Measurements from ENCODE around the gene BAZ1A.
"Not testable (repeated sequence)": the region's sequence is repeated elsewhere in the genome, so short reads cannot be mapped to it uniquely, and the experiment has no call there.

The BAZ1A gene

DNA sequence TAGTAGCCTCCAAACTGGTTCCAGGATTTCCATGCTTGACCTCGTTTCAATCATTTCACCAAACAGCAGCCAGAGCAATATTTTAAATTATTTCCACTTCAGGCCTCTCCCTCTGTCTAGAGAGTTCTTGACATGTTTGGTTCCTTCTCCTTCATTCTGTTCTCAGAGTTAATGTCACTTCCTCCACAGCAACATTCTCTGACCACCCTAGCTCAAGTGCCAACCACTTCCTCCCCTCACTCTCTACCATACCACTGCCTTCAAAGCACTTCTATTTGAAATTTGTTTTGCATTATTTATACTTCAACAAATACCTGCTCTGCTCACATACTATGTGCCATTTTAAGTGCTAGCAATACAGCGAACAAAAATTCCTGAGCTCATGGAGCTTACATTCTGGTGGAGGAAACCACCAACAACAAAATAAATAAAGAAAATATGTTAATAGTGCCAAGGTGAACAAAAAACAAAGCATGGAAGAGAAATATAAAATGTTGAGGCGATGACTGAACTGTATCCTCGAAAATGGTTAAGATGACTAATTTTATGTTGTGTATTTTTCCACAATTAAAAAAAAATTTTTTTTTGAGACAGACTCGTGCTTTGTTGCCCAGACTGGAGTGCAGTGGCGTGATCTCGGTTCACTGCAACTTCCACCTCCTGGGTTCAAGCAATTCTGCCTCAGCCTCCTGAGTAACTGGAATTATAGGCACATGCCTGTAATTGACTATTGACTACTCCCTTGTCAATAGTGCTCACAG is 17.3 kb downstream of the BAZ1A start:
- DNase-seq = no peak

- no peak for DNase-seq
These were observed 22.1 kb downstream of the BAZ1A start for GRCh38 chr14:34853041-34853440.

GRCh38 chr14:34851395-34851794 is 23.8 kb downstream of the BAZ1A start:
- no peak for DNase-seq

DNA sequence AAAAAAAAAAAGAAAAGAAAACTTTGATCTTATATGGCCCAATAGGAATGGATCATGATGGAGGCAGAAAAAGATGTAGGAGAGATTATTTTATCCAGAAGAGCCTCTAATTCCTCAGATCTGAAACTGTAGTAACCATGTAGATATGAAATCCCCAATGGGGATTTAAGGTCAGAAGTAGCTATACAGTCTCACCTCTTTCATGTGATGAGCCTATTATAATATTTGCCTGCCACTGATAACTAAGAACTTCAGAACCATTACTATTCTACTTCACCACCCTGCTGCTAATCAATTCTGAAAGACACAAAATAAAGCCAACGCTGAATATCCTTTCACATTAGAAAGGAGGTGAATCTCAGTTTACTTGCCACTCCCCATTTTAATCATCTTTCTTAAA is 29.3 kb downstream of the BAZ1A start:
- DNase-seq = no peak

- no peak for DNase-seq
These were observed 32.1 kb downstream of the BAZ1A start for GRCh38 chr14:34843011-34843554.

- no peak for DNase-seq
These were observed 37.3 kb downstream of the BAZ1A start for GRCh38 chr14:34837801-34838322.

DNA sequence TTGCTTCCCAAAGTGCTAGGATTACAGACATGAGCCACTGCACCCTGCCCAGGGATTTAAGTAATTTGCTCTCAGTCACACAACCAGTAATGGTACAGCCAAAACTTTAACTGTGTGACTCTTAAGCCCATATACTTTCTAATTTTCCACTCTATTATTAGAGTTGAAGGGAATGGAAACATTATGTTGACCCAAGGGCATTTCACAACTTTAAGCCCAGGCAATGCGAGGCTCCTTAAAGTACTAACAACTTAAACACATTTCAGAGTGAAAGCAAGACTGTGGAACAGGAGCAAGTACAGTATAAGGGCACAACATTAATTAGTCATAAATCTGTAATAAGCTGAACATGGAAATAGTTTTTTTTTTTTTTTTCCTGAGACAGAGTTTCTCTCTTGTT is 39.8 kb downstream of the BAZ1A start:
- no peak for DNase-seq

- no peak for DNase-seq
These were observed 41.3 kb downstream of the BAZ1A start for GRCh38 chr14:34833549-34834523.

DNA sequence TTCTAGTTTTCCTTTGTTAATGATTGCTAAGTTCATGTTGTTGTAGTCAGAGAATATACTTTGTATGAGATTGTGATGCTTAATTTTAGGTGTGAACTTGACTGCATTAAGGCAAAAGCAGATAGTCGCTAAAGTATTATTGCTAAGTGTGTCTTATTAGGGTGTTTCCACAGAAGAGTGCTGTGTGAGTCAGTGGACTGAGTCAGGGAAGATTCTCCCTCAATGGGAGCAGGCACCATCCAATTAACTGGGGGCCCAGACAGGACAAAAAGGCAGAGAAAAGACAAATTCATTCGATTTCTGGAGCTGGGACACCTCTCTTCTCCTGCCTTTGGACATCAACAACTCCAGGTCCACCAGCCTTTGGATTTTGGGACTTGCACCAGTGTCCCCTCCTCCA is 48.5 kb downstream of the BAZ1A start:
- DNase-seq = no peak

- DNase-seq = no peak
These were observed 50.3 kb downstream of the BAZ1A start for GRCh38 chr14:34824826-34825225.

- DNase-seq = no peak
These were observed 50.9 kb downstream of the BAZ1A start for GRCh38 chr14:34824256-34824655.

GRCh38 chr14:34817768-34818167 is 57.4 kb downstream of the BAZ1A start:
- no peak for DNase-seq

DNA sequence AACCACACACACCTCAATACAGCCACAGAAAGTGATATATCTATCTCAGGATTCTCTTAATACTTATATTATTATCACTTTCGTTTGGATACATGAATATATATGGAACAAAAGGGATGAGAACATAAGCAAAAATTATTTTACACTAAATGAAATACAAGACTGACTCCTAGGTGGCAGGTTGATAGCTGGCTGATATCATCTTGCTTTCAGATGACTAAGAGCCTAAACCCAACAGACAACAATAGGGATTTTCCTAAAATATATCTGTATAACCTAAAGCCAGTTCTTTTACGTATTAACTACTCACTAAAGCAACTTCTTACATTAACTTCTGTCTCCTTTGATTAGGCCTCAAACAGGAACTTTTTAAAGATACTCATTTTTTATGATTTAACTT is 65.1 kb downstream of the BAZ1A start:
- DNase-seq = no peak

- DNase-seq = no peak
These were observed 68.9 kb downstream of the BAZ1A start for GRCh38 chr14:34806257-34806656.

GRCh38 chr14:34804933-34805332 is 70.2 kb downstream of the BAZ1A start:
- DNase-seq = no peak

DNA sequence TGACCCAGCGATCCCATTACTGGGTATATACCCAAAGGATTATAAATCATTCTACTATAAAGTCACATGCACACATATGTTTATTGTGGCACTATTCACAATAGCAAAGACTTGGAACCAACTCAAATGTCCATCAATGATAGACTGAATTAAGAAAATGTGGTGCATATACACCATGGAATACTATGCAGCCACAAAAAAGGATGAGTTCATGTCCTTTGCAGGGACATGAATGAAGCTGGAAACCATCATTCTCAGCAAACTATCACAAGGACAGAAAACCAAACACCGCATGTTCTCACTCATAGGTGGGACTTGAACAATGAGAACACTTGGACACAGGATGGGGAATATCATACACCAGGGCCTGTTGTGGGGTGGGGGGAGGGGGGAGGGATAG is 76.3 kb downstream of the BAZ1A start:
- not testable (repeated sequence) for DNase-seq

- DNase-seq = no peak
These were observed 77.2 kb downstream of the BAZ1A start for GRCh38 chr14:34797747-34798583.

GRCh38 chr14:34796902-34797301 is 78.3 kb downstream of the BAZ1A start:
- DNase-seq = no peak

- DNase-seq = no peak
These were observed 80.2 kb downstream of the BAZ1A start for GRCh38 chr14:34794941-34795340.

GRCh38 chr14:34794217-34794616 is 80.9 kb downstream of the BAZ1A start:
- no peak for DNase-seq

- DNase-seq = no peak
These were observed 82.6 kb downstream of the BAZ1A start for GRCh38 chr14:34792598-34792997.

DNA sequence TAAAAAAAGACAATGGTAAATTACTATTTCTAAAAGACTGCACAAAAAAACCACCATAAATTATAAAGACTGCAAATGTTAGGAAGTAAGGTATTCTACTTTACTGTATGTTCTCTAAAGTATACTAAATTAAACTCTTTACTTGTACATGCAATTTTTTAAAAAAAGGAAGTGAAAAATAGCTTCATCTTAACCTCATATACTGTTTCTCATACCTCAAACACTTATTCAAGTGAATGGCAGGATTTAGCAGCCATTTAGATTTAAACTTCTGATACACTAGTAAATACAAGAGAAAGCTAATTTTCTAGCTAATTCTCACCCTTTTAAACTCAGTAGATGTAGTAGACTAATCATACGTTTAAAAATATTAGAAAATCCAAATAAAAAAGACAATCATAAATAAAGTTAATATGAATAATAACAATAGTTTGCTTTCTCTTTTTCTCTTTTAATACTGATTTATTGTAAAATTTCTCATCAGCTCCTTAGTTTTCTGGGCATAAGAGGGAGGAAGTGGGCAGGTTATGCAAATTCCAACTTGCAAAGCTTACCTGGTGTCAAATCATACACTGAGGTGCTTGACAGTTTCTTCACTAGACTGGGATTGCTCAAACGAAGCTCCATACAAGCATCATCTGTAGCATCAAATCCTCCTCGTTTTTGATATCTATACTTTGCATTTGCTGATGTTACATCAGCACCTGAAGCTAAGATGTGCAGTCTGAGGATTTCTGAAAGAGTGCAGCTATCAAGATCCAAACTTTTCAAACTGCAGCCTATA is 89.7 kb downstream of the BAZ1A start:
- DNase-seq = no peak

Data from NCI-H1048 (cell line).